H9 (cell line): ENCODE data around the gene CASP10. TPM values are rescaled to one million over a fixed set of nuclear protein-coding genes. Genes with fewer than 3 reads are reported as not detected.

Experiments
- DNase-seq: peaks from one replicate; pipeline ENCODE4 v3.0.0-alpha.2; 2017
- H2AFZ ChIP-seq: one replicate; pipeline ENCODE4 v1.6.1; 2013; ENCODE audit warnings: mild to moderate bottlenecking, low read length, control low read depth, moderate library complexity
- H2AK5ac ChIP-seq: 2 replicates; pipeline ENCODE4 v1.6.1; 2013; ENCODE audit warnings: low read length, control low read depth, mixed read lengths; ENCODE audit not compliant: insufficient read length
- H2BK120ac ChIP-seq: one replicate; pipeline ENCODE4 v1.6.1; 2013; ENCODE audit warnings: low read depth, mild to moderate bottlenecking, low read length, control low read depth, inconsistent platforms; ENCODE audit not compliant: poor library complexity, severe bottlenecking
- H2BK12ac ChIP-seq: 2 replicates; pipeline ENCODE4 v1.6.1; 2013; ENCODE audit warnings: low read length, control low read depth, mixed read lengths, low read depth; ENCODE audit not compliant: insufficient read length
- H2BK15ac ChIP-seq: 2 replicates; pipeline ENCODE4 v1.6.1; 2013; ENCODE audit warnings: low read depth, low read length, control low read depth
- H2BK20ac ChIP-seq: one replicate; pipeline ENCODE4 v1.6.1; 2013; ENCODE audit warnings: low read depth, mild to moderate bottlenecking, low read length, control low read depth, inconsistent platforms; ENCODE audit not compliant: poor library complexity, severe bottlenecking
- H2BK5ac ChIP-seq: 2 replicates; pipeline ENCODE4 v1.6.1; 2013; ENCODE audit warnings: low read length, control low read depth, mixed read lengths; ENCODE audit not compliant: insufficient read length
- H3K14ac ChIP-seq: 2 replicates; pipeline ENCODE4 v1.6.1; 2013; ENCODE audit warnings: low read length, control low read depth; ENCODE audit not compliant: insufficient read depth
- H3K18ac ChIP-seq: 2 replicates; pipeline ENCODE4 v1.6.1; 2013; ENCODE audit warnings: low read depth, mild to moderate bottlenecking, mixed read lengths, low read length, control low read depth; ENCODE audit not compliant: insufficient read length
- H3K23ac ChIP-seq: 2 replicates; pipeline ENCODE4 v1.6.1; 2013; ENCODE audit warnings: low read length, control low read depth, mixed read lengths, low read depth; ENCODE audit not compliant: insufficient read length
- H3K23me2 ChIP-seq: 2 replicates; pipeline ENCODE4 v1.6.1; 2013; ENCODE audit warnings: low read depth, mild to moderate bottlenecking, mixed read lengths, low read length, control low read depth; ENCODE audit not compliant: insufficient read length, poor library complexity, severe bottlenecking
- H3K27ac ChIP-seq: 2 replicates; pipeline ENCODE4 v1.5.1; 2013; ENCODE audit warnings: low read length, control low read depth, mixed read lengths, low read depth; ENCODE audit not compliant: insufficient read length
- H3K27me3 ChIP-seq: 2 replicates; pipeline ENCODE4 v1.6.1; 2013; ENCODE audit warnings: low read length, control low read depth, inconsistent platforms; ENCODE audit not compliant: insufficient read depth
- H3K4ac ChIP-seq: 2 replicates; pipeline ENCODE4 v1.6.1; 2013; ENCODE audit warnings: low read depth, mild to moderate bottlenecking, control low read depth, inconsistent platforms, low read length, moderate library complexity
- H3K4me1 ChIP-seq: 2 replicates; pipeline ENCODE4 v1.6.1; 2013; ENCODE audit warnings: low read length, control low read depth, inconsistent platforms; ENCODE audit not compliant: insufficient read depth
- H3K4me2 ChIP-seq: 2 replicates; pipeline ENCODE4 v1.6.1; 2013; ENCODE audit warnings: low read length, control low read depth, mixed read lengths; ENCODE audit not compliant: insufficient read length, insufficient read depth
- H3K56ac ChIP-seq: 2 replicates; pipeline ENCODE4 v1.6.1; 2013; ENCODE audit warnings: low read depth, mild to moderate bottlenecking, mixed read lengths, low read length, control low read depth; ENCODE audit not compliant: insufficient read length
- H3K79me1 ChIP-seq: 2 replicates; pipeline ENCODE4 v1.6.1; 2013; ENCODE audit warnings: low read depth, mild to moderate bottlenecking, moderate library complexity, low read length, control low read depth, inconsistent platforms; ENCODE audit not compliant: insufficient read depth, poor library complexity, severe bottlenecking
- H3K79me2 ChIP-seq: 2 replicates; pipeline ENCODE4 v1.6.1; 2013; ENCODE audit warnings: low read length, control low read depth, inconsistent platforms; ENCODE audit not compliant: insufficient read depth
- H3K9ac ChIP-seq: 2 replicates; pipeline ENCODE4 v1.6.1; 2013; ENCODE audit warnings: low read length, control low read depth, mixed read lengths; ENCODE audit not compliant: insufficient read length; ENCODE audit errors: extremely low read depth
- H3K9me3 ChIP-seq: one replicate; pipeline ENCODE4 v1.6.1; 2013; ENCODE audit warnings: low read depth, low read length, inconsistent platforms; ENCODE audit not compliant: control insufficient read depth
- H3T11ph ChIP-seq: one replicate; pipeline ENCODE4 v1.6.1; 2013; ENCODE audit warnings: mild to moderate bottlenecking, low read length, control low read depth, inconsistent platforms
- H4K20me1 ChIP-seq: one replicate; pipeline ENCODE4 v1.6.1; 2013; ENCODE audit not compliant: control insufficient read depth, insufficient read length, insufficient read depth
- H4K5ac ChIP-seq: 2 replicates; pipeline ENCODE4 v1.6.1; 2013; ENCODE audit warnings: low read depth, mild to moderate bottlenecking, mixed read lengths, low read length, control low read depth; ENCODE audit not compliant: insufficient read length
- H4K8ac ChIP-seq: replicated peaks from 2 replicates; pipeline ENCODE4 v1.6.1; 2013; ENCODE audit warnings: low read length, control low read depth, mixed read lengths, low read depth; ENCODE audit not compliant: insufficient read length
- H4K91ac ChIP-seq: 2 replicates; pipeline ENCODE4 v1.6.1; 2013; ENCODE audit warnings: low read depth, mild to moderate bottlenecking, moderate library complexity, mixed read lengths, low read length, control low read depth; ENCODE audit not compliant: insufficient read length
- H3K27ac Mint-ChIP-seq, 3 experiments: 2 replicates in 2 of 3; 3 replicates in 1 of 3; pipeline ENCODE4 v1.8.0; 2020 to 2021; ENCODE audit warnings: mixed read lengths in 3 of 3, mild to moderate bottlenecking in 1 of 3, moderate library complexity in 1 of 3
- H3K27me3 Mint-ChIP-seq: 2 replicates; pipeline ENCODE4 v1.8.0; 2021; ENCODE audit warnings: low read depth, mild to moderate bottlenecking, moderate library complexity, mixed read lengths
- H3K36me3 Mint-ChIP-seq, 3 experiments: 2 replicates in 2 of 3; 3 replicates in 1 of 3; pipeline ENCODE4 v1.8.0; 2020 to 2021; ENCODE audit warnings: low read depth in 3 of 3, mixed read lengths in 3 of 3; ENCODE audit not compliant: insufficient read depth in 1 of 3
- H3K4me1 Mint-ChIP-seq, 2 experiments: 2 replicates each; pipeline ENCODE4 v1.8.0; 2020; ENCODE audit warnings: mixed read lengths in 2 of 2
- H3K4me3 Mint-ChIP-seq, 2 experiments: 2 replicates in 1 of 2; 3 replicates in 1 of 2; pipeline ENCODE4 v1.8.0; 2020 to 2021; ENCODE audit warnings: mild to moderate bottlenecking in 2 of 2, mixed read lengths in 2 of 2, moderate library complexity in 1 of 2
- H3K9me3 Mint-ChIP-seq, 2 experiments: 2 replicates in 1 of 2; 3 replicates in 1 of 2; pipeline ENCODE4 v1.8.0; 2020; ENCODE audit warnings: mild to moderate bottlenecking in 2 of 2, mixed read lengths in 2 of 2, moderate library complexity in 1 of 2
- WGBS: extraction: QIAGEN DNeasy Blood & Tissue Kit; methylation state at CpG from one replicate; pipeline ENCODE4 v1.1.7; 2013; ENCODE audit warnings: missing lambda C conversion rate, low lambda C conversion rate, mixed read lengths; ENCODE audit not compliant: insufficient read length; ENCODE audit errors: extremely low coverage; 5-methylcytosine and 5-hydroxymethylcytosine counted together
- total RNA-seq: library from RNA; stranded (reverse); gene quantifications from 2 replicates; pipeline ENCODE4 v1.2.1, GENCODE V29; 2021
- TF ChIP-seq, protein P1 (sequence below): fragments of 200-600 bp; sonication (generic); conservative IDR thresholded peaks from 3 replicates; pipeline ENCODE4 v1.8.0; 2021; ENCODE audit warnings: antibody characterized with exemption, mild to moderate bottlenecking

CASP10 gene
- total RNA-seq, 1 experiment from 2014 or later: 2.7 TPM

DNA sequence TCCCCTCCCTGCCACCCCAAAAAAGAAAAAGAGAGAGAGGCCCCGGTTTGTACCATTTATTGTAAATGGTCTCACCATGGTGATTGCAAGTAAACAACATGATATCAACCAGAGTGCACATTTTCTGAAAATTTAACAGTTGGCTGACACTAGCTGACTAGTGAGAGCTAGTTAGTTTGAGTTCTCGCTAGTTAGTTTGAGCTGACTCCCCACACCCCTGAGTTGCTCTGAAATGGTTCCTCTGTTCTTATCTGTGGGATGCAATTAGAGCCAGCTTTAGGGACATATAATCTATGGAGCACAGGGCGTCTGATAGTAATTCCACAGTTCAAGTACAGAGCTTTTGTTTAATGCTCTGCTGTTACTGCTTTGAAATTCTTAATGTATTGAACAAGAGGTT lies 13.1 kb downstream of the CASP10 start:
- Histone ChIP-seq H4K5ac (no peak overlapping the region), H3K9me3 (no peaks in the 10 kb centered on the region), H2BK5ac (no peak overlapping the region), H3K23ac (no peak overlapping the region), H2AK5ac (no peak overlapping the region), H4K8ac (no peak overlapping the region), H3T11ph (no peak overlapping the region), H3K14ac (no peak overlapping the region), H4K20me1 (no peaks in the 10 kb centered on the region), H3K18ac (no peak overlapping the region), H2BK12ac (no peak overlapping the region), H3K9ac (no peak overlapping the region), H3K4me2 (no peak overlapping the region), H4K91ac (no peak overlapping the region), H3K4me1 (no peaks in the 10 kb centered on the region), H3K79me1 (no peaks in the 10 kb centered on the region), H3K27ac (no peak overlapping the region), H3K56ac (no peak overlapping the region), H3K27me3 (no peaks in the 10 kb centered on the region), H3K79me2 (no peaks in the 10 kb centered on the region), H3K4ac (no peak overlapping the region), H2AFZ (no peak overlapping the region), H2BK15ac (no peak overlapping the region), H2BK120ac (no peak overlapping the region), H2BK20ac (no peak overlapping the region), H3K23me2 (no peaks in the 10 kb centered on the region)
- H3K27me3 Mint-ChIP-seq: no peaks in the 10 kb centered on the region
- TF ChIP-seq, protein P1, sequence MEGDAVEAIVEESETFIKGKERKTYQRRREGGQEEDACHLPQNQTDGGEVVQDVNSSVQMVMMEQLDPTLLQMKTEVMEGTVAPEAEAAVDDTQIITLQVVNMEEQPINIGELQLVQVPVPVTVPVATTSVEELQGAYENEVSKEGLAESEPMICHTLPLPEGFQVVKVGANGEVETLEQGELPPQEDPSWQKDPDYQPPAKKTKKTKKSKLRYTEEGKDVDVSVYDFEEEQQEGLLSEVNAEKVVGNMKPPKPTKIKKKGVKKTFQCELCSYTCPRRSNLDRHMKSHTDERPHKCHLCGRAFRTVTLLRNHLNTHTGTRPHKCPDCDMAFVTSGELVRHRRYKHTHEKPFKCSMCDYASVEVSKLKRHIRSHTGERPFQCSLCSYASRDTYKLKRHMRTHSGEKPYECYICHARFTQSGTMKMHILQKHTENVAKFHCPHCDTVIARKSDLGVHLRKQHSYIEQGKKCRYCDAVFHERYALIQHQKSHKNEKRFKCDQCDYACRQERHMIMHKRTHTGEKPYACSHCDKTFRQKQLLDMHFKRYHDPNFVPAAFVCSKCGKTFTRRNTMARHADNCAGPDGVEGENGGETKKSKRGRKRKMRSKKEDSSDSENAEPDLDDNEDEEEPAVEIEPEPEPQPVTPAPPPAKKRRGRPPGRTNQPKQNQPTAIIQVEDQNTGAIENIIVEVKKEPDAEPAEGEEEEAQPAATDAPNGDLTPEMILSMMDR: no peak
- H3K36me3 Mint-ChIP-seq: peaks cover 0 to 8% (median 0%) of the 10 kb centered on the region in 3 experiments; a peak in 4 of 7 replicates
- H3K4me3 Mint-ChIP-seq: no peak overlapping the region
- H3K4me1 Mint-ChIP-seq: peaks cover 3 to 6% of the 10 kb centered on the region in 2 experiments; a peak in 3 of 4 replicates
- no peaks in the 10 kb centered on the region for H3K9me3 Mint-ChIP-seq
- DNase-seq: no peak
- no CpG with 5 or more reads among the region's 3 CpGs for WGBS
- peak overlapping the region in 1 of 3 experiments; percentile 76; a peak in 1 of 7 replicates for H3K27ac Mint-ChIP-seq
